HepG2 (cell line): ENCODE results near the gene METTL26. TPM values are rescaled to one million over a fixed set of nuclear protein-coding genes. Genes with fewer than 3 reads are reported as not detected.

ENCODE experiments used
- ARNT ChIP-seq: fragments of 450-650 bp; IDR thresholded peaks from 2 replicates; pipeline ENCODE4 v1.6.1; 2017
- BCL6 ChIP-seq: IDR thresholded peaks from 2 replicates; pipeline ENCODE4 v1.6.1; 2016; ENCODE audit warnings: missing genetic modification reagents, missing compliant biosample characterization
- CENPX ChIP-seq: sonication (generic); formaldehyde crosslinking; IDR thresholded peaks from 2 replicates; pipeline ENCODE4 v1.9.0; 2021; ENCODE audit warnings: mild to moderate bottlenecking, missing genetic modification reagents, moderate library complexity
- ETV6 ChIP-seq: sonication (generic); formaldehyde crosslinking; conservative IDR thresholded peaks from 2 replicates; pipeline ENCODE4 v1.4.0; 2020; ENCODE audit warnings: missing genetic modification reagents
- FOXJ3 ChIP-seq: sonication (generic); formaldehyde crosslinking; IDR thresholded peaks from 2 replicates; pipeline ENCODE4 v1.4.0; 2020; ENCODE audit warnings: missing genetic modification reagents, mild to moderate bottlenecking, borderline replicate concordance
- KLF9 ChIP-seq: IDR thresholded peaks from 2 replicates; pipeline ENCODE4 v1.6.1; 2016; ENCODE audit warnings: low read depth
- MYC ChIP-seq: sonication (generic); formaldehyde crosslinking; IDR thresholded peaks from 2 replicates; pipeline ENCODE4 v1.9.0; 2021; ENCODE audit warnings: missing genetic modification reagents, borderline replicate concordance
- SOX13 ChIP-seq, 3 experiments: fragments of 450-650 bp in 1 of 3; sonication (generic) in 1 of 3; formaldehyde crosslinking in 1 of 3; IDR thresholded peaks in 2 of 3; conservative IDR thresholded peaks in 1 of 3; 2 replicates each; pipeline versions ENCODE4 v1.5.0 to v1.6.1; 2016 to 2020; ENCODE audit warnings: antibody characterized with exemption in 1 of 3, mild to moderate bottlenecking in 1 of 3, missing compliant biosample characterization in 1 of 3, missing genetic modification reagents in 1 of 3, moderate library complexity in 1 of 3
- TP53 ChIP-seq: sonication (generic); formaldehyde crosslinking; conservative IDR thresholded peaks from 2 replicates; pipeline ENCODE4 v1.4.0; 2020; ENCODE audit warnings: missing genetic modification reagents
- ZFYVE20 ChIP-seq: sonication (generic); formaldehyde crosslinking; IDR thresholded peaks from 2 replicates; pipeline ENCODE4 v1.8.0; 2023; ENCODE audit warnings: low read depth, mild to moderate bottlenecking, moderate library complexity, missing genetic modification reagents, borderline replicate concordance
- ZNF121 ChIP-seq: sonication (generic); formaldehyde crosslinking; IDR thresholded peaks from 2 replicates; pipeline ENCODE4 v1.5.0; 2020; ENCODE audit warnings: mild to moderate bottlenecking, missing genetic modification reagents
- ZNF367 ChIP-seq: sonication (generic); formaldehyde crosslinking; IDR thresholded peaks from 2 replicates; pipeline ENCODE4 v1.4.0; 2020; ENCODE audit warnings: missing genetic modification reagents, borderline replicate concordance
- ZNF441 ChIP-seq: sonication (generic); formaldehyde crosslinking; IDR thresholded peaks from 2 replicates; pipeline ENCODE4 v1.7.0; 2021; ENCODE audit warnings: missing genetic modification reagents, borderline replicate concordance
- ZNF547 ChIP-seq: sonication (generic); formaldehyde crosslinking; IDR thresholded peaks from 2 replicates; pipeline ENCODE4 v1.5.1; 2020; ENCODE audit warnings: mild to moderate bottlenecking, missing genetic modification reagents
- ZNF703 ChIP-seq: sonication (generic); formaldehyde crosslinking; IDR thresholded peaks from 2 replicates; pipeline ENCODE4 v1.5.1; 2020; ENCODE audit warnings: missing genetic modification reagents, mild to moderate bottlenecking, moderate library complexity, borderline replicate concordance
- ZNF761 ChIP-seq: sonication (generic); formaldehyde crosslinking; conservative IDR thresholded peaks from 2 replicates; pipeline ENCODE4 v1.4.0; 2020; ENCODE audit warnings: mild to moderate bottlenecking, missing genetic modification reagents
- polyA plus RNA-seq, 8 experiments: library from polyadenylated mRNA; depleted of rRNA in 3 of 8; stranded (reverse) in 7 of 8; unstranded in 1 of 8; fragments of >200 nt; fragmentation: Illumina TruSeq in 4 of 8; extraction: Trizol in 4 of 8; gene quantifications; 2 replicates each; pipeline versions ENCODE4 v1.2.1 to v1.2.3, GENCODE V29; 2011 to 2016; ENCODE audit warnings: low read depth in 4 of 8, missing spikeins in 1 of 8, mixed read lengths in 1 of 8; ENCODE audit not compliant: insufficient read depth in 1 of 8
- total RNA-seq, 5 experiments: library from RNA; depleted of rRNA; stranded (reverse); fragments of >200 nt; fragmentation: Illumina TruSeq; extraction: Trizol; gene quantifications; 2 replicates each; pipeline ENCODE4 v1.2.3, GENCODE V29; 2016; ENCODE audit warnings: low read depth in 1 of 5
- TF ChIP-seq, protein P1 (sequence below): sonication (generic); formaldehyde crosslinking; IDR thresholded peaks from one replicate; pipeline ENCODE4 v1.5.1; 2020; ENCODE audit warnings: mild to moderate bottlenecking, missing genetic modification reagents; ENCODE audit errors: not compliant biosample characterization
- TF ChIP-seq, protein P2 (sequence below): sonication (generic); formaldehyde crosslinking; IDR thresholded peaks from 2 replicates; pipeline ENCODE4 v1.5.0; 2020; ENCODE audit warnings: mild to moderate bottlenecking, missing genetic modification reagents

Gene METTL26
- total and polyA plus RNA-seq, 2 of the 13 experiments (the other 11 are each of a cell fraction or from before 2014, with no cell fraction given) = 65.5 to 70.1 TPM

DNA sequence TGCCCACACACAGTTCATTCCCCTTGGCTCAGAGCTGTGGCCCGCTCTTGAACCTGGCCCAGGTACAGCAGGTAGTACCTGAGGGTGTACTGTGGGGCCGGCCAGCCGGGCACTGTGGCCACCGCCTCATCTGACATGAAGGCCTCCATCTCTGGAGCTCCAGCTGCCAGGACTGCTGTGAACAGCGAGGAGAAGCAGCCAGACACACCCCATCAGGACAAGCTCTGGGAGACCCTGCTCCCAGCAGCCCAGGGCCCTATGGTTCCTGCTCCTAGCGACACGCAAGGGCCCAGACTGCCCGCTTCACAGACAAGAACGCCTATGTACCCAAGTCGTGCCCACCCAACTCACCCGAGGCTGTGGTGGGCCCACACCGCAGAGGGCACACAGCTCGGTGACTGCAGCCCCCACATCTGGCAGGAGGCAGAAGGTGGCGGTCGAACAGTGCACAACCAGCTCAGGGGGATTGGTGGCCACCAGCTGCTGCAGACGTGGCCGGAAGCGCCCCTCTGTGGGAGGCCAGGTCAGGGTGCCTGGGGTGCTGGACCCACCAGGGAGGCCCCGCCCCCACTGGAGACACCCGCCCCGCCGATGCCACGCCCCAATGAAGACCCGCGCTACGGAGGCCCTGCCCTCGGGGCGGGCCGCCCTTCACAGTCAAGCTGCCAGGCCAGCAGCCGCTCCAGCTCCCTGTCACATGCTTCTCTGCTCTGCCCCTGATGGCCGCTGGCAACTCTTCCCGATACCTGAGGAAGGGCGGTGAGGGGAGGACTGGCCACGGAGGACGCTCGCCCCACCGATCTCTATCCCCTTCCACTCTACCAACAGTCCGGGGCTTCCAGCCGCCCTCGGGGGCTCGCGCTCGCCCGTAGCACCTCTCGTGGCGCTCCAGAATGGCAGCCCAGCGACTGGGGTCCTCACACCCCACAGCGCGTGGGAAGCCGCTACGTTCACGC is 43.0 kb upstream of the METTL26 start (continued):
- TF ChIP-seq, protein P1, sequence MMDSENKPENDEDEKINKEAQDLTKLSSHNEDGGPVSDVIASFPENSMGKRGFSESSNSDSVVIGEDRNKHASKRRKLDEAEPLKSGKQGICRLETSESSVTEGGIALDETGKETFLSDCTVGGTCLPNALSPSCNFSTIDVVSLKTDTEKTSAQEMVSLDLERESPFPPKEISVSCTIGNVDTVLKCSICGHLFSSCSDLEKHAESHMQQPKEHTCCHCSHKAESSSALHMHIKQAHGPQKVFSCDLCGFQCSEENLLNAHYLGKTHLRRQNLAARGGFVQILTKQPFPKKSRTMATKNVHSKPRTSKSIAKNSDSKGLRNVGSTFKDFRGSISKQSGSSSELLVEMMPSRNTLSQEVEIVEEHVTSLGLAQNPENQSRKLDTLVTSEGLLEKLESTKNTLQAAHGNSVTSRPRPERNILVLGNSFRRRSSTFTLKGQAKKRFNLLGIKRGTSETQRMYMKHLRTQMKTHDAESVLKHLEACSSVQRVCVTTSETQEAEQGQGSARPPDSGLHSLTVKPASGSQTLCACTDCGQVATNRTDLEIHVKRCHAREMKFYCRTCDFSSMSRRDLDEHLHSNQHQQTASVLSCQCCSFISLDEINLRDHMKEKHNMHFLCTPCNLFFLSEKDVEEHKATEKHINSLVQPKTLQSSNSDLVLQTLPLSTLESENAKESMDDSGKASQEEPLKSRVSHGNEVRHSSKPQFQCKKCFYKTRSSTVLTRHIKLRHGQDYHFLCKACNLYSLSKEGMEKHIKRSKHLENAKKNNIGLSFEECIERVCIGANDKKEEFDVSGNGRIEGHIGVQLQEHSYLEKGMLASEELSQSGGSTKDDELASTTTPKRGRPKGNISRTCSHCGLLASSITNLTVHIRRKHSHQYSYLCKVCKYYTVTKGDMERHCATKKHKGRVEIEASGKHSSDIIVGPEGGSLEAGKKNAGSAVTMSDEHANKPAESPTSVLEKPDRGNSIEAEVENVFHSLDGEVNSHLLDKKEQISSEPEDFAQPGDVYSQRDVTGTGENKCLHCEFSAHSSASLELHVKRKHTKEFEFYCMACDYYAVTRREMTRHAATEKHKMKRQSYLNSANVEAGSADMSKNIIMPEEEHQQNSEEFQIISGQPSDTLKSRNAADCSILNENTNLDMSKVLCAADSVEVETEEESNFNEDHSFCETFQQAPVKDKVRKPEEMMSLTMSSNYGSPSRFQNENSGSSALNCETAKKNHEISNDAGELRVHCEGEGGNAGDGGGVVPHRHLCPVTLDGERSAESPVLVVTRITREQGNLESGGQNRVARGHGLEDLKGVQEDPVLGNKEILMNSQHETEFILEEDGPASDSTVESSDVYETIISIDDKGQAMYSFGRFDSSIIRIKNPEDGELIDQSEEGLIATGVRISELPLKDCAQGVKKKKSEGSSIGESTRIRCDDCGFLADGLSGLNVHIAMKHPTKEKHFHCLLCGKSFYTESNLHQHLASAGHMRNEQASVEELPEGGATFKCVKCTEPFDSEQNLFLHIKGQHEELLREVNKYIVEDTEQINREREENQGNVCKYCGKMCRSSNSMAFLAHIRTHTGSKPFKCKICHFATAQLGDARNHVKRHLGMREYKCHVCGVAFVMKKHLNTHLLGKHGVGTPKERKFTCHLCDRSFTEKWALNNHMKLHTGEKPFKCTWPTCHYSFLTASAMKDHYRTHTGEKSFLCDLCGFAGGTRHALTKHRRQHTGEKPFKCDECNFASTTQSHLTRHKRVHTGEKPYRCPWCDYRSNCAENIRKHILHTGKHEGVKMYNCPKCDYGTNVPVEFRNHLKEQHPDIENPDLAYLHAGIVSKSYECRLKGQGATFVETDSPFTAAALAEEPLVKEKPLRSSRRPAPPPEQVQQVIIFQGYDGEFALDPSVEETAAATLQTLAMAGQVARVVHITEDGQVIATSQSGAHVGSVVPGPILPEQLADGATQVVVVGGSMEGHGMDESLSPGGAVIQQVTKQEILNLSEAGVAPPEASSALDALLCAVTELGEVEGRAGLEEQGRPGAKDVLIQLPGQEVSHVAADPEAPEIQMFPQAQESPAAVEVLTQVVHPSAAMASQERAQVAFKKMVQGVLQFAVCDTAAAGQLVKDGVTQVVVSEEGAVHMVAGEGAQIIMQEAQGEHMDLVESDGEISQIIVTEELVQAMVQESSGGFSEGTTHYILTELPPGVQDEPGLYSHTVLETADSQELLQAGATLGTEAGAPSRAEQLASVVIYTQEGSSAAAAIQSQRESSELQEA (CRISPR knock-in tag) = peak; percentile 65
- TF ChIP-seq ZNF703 (CRISPR knock-in tag) (no peak), ZNF121 (CRISPR knock-in tag) (no peak), ZNF761 (CRISPR knock-in tag) (peak; percentile 13; the same call in 1 of the 2 replicates), ZNF441 (no peak), SOX13 (IDR thresholded peaks at IDR 0.05) (no peak), SOX13 (CRISPR knock-in tag; conservative IDR thresholded peaks at IDR 0.05 in 1 of 2, IDR thresholded peaks at IDR 0.05 in 1 of 2) (0 out of 4 replicates have a peak, but pooled peaks of 1 of the 2 experiments have one; percentile 12), ZFYVE20 (no peak), TP53 (CRISPR knock-in tag) (no peak), ZNF547 (CRISPR knock-in tag) (peak; percentile 54; the same call in 1 of the 2 replicates), KLF9 (peak; percentile 77; the same call in 1 of the 2 replicates), MYC (peak; percentile 61), ARNT (no peak), CENPX (CRISPR knock-in tag) (no peak), BCL6 (CRISPR knock-in tag) (no peak), ETV6 (no peak), FOXJ3 (no peak), ZNF367 (no peak)
- TF ChIP-seq, protein P2, sequence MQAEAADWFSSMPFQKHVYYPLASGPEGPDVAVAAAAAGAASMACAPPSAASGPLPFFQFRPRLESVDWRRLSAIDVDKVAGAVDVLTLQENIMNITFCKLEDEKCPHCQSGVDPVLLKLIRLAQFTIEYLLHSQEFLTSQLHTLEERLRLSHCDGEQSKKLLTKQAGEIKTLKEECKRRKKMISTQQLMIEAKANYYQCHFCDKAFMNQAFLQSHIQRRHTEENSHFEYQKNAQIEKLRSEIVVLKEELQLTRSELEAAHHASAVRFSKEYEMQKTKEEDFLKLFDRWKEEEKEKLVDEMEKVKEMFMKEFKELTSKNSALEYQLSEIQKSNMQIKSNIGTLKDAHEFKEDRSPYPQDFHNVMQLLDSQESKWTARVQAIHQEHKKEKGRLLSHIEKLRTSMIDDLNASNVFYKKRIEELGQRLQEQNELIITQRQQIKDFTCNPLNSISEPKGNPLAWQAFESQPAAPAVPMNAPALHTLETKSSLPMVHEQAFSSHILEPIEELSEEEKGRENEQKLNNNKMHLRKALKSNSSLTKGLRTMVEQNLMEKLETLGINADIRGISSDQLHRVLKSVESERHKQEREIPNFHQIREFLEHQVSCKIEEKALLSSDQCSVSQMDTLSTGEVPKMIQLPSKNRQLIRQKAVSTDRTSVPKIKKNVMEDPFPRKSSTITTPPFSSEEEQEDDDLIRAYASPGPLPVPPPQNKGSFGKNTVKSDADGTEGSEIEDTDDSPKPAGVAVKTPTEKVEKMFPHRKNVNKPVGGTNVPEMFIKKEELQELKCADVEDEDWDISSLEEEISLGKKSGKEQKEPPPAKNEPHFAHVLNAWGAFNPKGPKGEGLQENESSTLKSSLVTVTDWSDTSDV (CRISPR knock-in tag) = no peak
